Lower lobe of right lung (tissue), 2 donors: ENCODE results near the gene IL1RAPL1. TPM values are rescaled to one million over a fixed set of nuclear protein-coding genes. Genes with fewer than 3 reads are reported as not detected.
A peak's percentile ranks its signal among the peaks of the same experiment; 100 is the strongest.

ENCODE experiments used
- ATAC-seq, 2 donors: fragments of 200-7000 bp; cut with Tn5 transposase; one replicate each; pipeline ENCODE4 v1.9.1; 2020 to 2022; ENCODE audit warnings: mild to moderate bottlenecking in 2 of 2, moderate library complexity in 2 of 2
- DNase-seq: peaks from one replicate; pipeline ENCODE4 v3.0.0-alpha.2; 2020
- H3K27ac ChIP-seq: fragments of 200-600 bp; one replicate; pipeline ENCODE4 v1.8.0; 2022
- H3K27me3 ChIP-seq: fragments of 200-600 bp; one replicate; pipeline ENCODE4 v1.8.0; 2022; ENCODE audit warnings: low read depth
- H3K36me3 ChIP-seq: fragments of 200-600 bp; one replicate; pipeline ENCODE4 v1.8.0; 2022; ENCODE audit warnings: mild to moderate bottlenecking
- H3K4me1 ChIP-seq: fragments of 200-600 bp; one replicate; pipeline ENCODE4 v1.8.0; 2022
- H3K4me3 ChIP-seq: fragments of 200-600 bp; one replicate; pipeline ENCODE4 v1.8.0; 2022; ENCODE audit warnings: mild to moderate bottlenecking
- H3K9me3 ChIP-seq: fragments of 200-600 bp; one replicate; pipeline ENCODE4 v1.8.0; 2022
- CTCF ChIP-seq: fragments of 200-600 bp; IDR thresholded peaks from one replicate; pipeline ENCODE4 v1.8.0; 2022; ENCODE audit warnings: antibody characterized with exemption, mild to moderate bottlenecking
- intact Hi-C: fragments of 100-400 bp; cut with DNase I; formaldehyde crosslinking; loops from one replicate; pipeline ENCODE4 v1.11.0; 2022
- total RNA-seq: library from RNA; stranded (reverse); fragmentation: NEBNext Ultra II Directional; extraction: Animal tissue kit (Norgen Biotek cat#: 25700); gene quantifications from one replicate; pipeline ENCODE4 v1.2.1, GENCODE V29; 2021
- donor health status: DM: no; HTN: yes; CAD: no; lungs with severe emphysema.

IL1RAPL1 gene
- total RNA-seq, 1 donor from 2014 or later, result not detected

- Histone ChIP-seq H3K36me3 (no peaks in the 10 kb centered on the region), H3K4me3 (no peak overlapping the region), H3K27me3 (no peaks in the 10 kb centered on the region), H3K27ac (no peak overlapping the region), H3K9me3 (no peaks in the 10 kb centered on the region), H3K4me1 (no peaks in the 10 kb centered on the region)
- TF ChIP-seq CTCF, result no peak
- no peak for ATAC-seq
- no peak for DNase-seq
- intact Hi-C loops, result no loop called here
These were observed 1074.0 kb downstream of the IL1RAPL1 start for GRCh38 chrX:29661290-29661689.

DNA sequence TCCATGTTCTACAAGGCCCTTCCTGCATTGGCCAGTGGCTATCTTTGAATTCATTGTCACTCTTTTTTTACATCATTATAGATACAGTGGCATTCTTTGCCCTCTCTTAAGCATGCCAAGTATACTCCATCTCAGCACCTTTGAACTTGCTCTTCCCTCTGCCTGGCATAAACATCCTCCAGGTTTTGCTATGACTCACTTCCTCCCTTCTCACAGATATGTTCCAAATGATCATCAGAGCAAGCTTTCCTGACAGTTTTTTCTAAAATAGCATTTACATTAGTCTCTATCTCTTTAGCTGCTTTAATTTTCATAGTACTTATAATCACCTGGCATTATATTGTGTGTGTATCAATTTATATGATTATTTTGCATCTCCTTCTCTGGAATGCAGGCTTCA, 1074.9 kb downstream of the IL1RAPL1 start:
- Histone ChIP-seq H3K9me3 (no peaks in the 10 kb centered on the region), H3K4me3 (no peak overlapping the region), H3K4me1 (no peaks in the 10 kb centered on the region), H3K27me3 (no peaks in the 10 kb centered on the region), H3K27ac (no peak overlapping the region), H3K36me3 (no peaks in the 10 kb centered on the region)
- peak in 1 of 2 donors; percentile 44 for ATAC-seq
- no peak for TF ChIP-seq CTCF
- no peak for DNase-seq
- intact Hi-C loops, result no loop called here

DNA sequence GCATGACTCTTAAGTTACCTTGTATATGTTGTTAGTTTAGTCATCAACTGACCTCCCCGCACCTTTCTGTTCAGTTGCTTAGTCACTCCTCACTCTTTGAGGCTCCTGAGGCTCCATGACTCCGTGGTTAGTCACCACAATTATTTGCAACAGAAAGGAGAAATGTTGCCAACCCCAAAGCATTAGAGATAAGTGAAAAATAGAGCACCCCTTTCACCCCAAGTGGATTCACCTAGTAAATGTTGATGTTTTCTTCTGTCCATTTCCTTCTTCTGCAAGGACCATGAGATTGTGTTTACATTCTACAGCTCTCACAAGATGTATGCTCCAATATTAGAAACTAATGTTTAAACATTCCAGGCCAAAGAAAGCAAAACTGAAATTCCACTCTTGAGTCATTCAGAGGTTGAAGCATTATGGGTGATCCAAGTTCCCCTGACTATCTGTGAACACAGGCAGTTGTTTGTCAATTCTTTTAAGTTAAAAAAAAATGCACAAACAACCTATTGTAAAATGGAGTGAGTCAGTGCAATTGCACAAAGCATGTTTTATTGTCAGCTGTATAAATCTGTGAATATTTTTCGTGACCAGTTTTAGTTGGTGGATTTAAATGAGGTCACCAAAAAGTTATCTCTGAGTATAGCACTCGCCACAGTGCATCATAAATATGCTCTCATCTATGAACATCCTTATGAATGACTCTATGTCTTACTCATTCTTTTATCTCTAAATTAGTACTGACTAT, 1075.7 kb downstream of the IL1RAPL1 start:
- Histone ChIP-seq H3K27me3 (no peaks in the 10 kb centered on the region), H3K27ac (no peak overlapping the region), H3K9me3 (no peaks in the 10 kb centered on the region), H3K36me3 (no peaks in the 10 kb centered on the region), H3K4me1 (no peaks in the 10 kb centered on the region), H3K4me3 (no peak overlapping the region)
- no peak for TF ChIP-seq CTCF
- peak in 1 of 2 donors; percentile 73 for ATAC-seq
- intact Hi-C loops, result no loop called here
- DNase-seq, result no peak

- no peaks in the 10 kb centered on the region for H3K27me3 ChIP-seq
- no peaks in the 10 kb centered on the region for H3K36me3 ChIP-seq
- TF ChIP-seq CTCF, result no peak
- no peak overlapping the region for H3K27ac ChIP-seq
- ATAC-seq, result no peak
- H3K4me1 ChIP-seq, result no peaks in the 10 kb centered on the region
- no peak for DNase-seq
- intact Hi-C loops, result no loop called here
- H3K4me3 ChIP-seq, result no peak overlapping the region
- H3K9me3 ChIP-seq, result no peaks in the 10 kb centered on the region
These were observed 1078.3 kb downstream of the IL1RAPL1 start for GRCh38 chrX:29665532-29665931.

- H3K27me3 ChIP-seq, result no peaks in the 10 kb centered on the region
- DNase-seq (no peak), ATAC-seq (no peak)
- no peak overlapping the region for H3K4me3 ChIP-seq
- no peak overlapping the region for H3K27ac ChIP-seq
- TF ChIP-seq CTCF, result no peak
- H3K9me3 ChIP-seq, result no peaks in the 10 kb centered on the region
- H3K36me3 ChIP-seq, result no peaks in the 10 kb centered on the region
- H3K4me1 ChIP-seq, result no peaks in the 10 kb centered on the region
- intact Hi-C loops, result no loop called here
These were observed 1079.1 kb downstream of the IL1RAPL1 start for GRCh38 chrX:29666366-29666765.
